Pons (tissue), 1 donor: ENCODE data around the gene MAGI1.
A peak's percentile ranks its signal among the peaks of the same experiment; 100 is the strongest.

Experiments
- DNase-seq: peaks from one replicate; pipeline ENCODE4 v3.0.0-alpha.2; 2016; ENCODE audit warnings: low spot score

Gene MAGI1

GRCh38 chr3:65831733-65832425, 206.8 kb downstream of the MAGI1 start:
- DNase-seq, result peak; percentile 56

GRCh38 chr3:65830948-65831732, 207.6 kb downstream of the MAGI1 start:
- DNase-seq, result peak; percentile 95

GRCh38 chr3:65829228-65829627, 209.5 kb downstream of the MAGI1 start:
- DNase-seq, result no peak

- no peak for DNase-seq
These were observed 210.0 kb downstream of the MAGI1 start for GRCh38 chr3:65828706-65829105.

- peak; percentile 70 for DNase-seq
These were observed 211.6 kb downstream of the MAGI1 start for GRCh38 chr3:65827076-65827475.

GRCh38 chr3:65824166-65824565, 214.6 kb downstream of the MAGI1 start:
- DNase-seq, result no peak

GRCh38 chr3:65820600-65820999, 218.1 kb downstream of the MAGI1 start:
- DNase-seq, result no peak

GRCh38 chr3:65819896-65820295, 218.8 kb downstream of the MAGI1 start:
- DNase-seq, result no peak

- DNase-seq, result no peak
These were observed 221.1 kb downstream of the MAGI1 start for GRCh38 chr3:65817553-65818126.

- no peak for DNase-seq
These were observed 222.5 kb downstream of the MAGI1 start for GRCh38 chr3:65816208-65816607.

GRCh38 chr3:65814845-65815578, 223.7 kb downstream of the MAGI1 start:
- no peak for DNase-seq

GRCh38 chr3:65811892-65812291, 226.8 kb downstream of the MAGI1 start:
- DNase-seq, result no peak

GRCh38 chr3:65811086-65811761, 227.5 kb downstream of the MAGI1 start:
- DNase-seq, result peak; percentile 47

- DNase-seq, result no peak
These were observed 228.4 kb downstream of the MAGI1 start for GRCh38 chr3:65810302-65810701.

- no peak for DNase-seq
These were observed 229.0 kb downstream of the MAGI1 start for GRCh38 chr3:65809641-65810150.

- DNase-seq, result no peak
These were observed 229.9 kb downstream of the MAGI1 start for GRCh38 chr3:65808824-65809223.

- no peak for DNase-seq
These were observed 230.3 kb downstream of the MAGI1 start for GRCh38 chr3:65808407-65808806.

GRCh38 chr3:65807225-65807624, 231.5 kb downstream of the MAGI1 start:
- no peak for DNase-seq

- no peak for DNase-seq
These were observed 232.1 kb downstream of the MAGI1 start for GRCh38 chr3:65806600-65806999.

GRCh38 chr3:65796676-65797075, 242.0 kb downstream of the MAGI1 start:
- no peak for DNase-seq

- no peak for DNase-seq
These were observed 243.6 kb downstream of the MAGI1 start for GRCh38 chr3:65795166-65795565.
